Measurements from ENCODE around the gene PARP12. TPM values are rescaled to one million over a fixed set of nuclear protein-coding genes. Genes with fewer than 3 reads are reported as not detected.

PARP12 gene
- total and polyA plus RNA-seq, 10 donors = 26.9 to 101 (median 67.2) TPM

DNA sequence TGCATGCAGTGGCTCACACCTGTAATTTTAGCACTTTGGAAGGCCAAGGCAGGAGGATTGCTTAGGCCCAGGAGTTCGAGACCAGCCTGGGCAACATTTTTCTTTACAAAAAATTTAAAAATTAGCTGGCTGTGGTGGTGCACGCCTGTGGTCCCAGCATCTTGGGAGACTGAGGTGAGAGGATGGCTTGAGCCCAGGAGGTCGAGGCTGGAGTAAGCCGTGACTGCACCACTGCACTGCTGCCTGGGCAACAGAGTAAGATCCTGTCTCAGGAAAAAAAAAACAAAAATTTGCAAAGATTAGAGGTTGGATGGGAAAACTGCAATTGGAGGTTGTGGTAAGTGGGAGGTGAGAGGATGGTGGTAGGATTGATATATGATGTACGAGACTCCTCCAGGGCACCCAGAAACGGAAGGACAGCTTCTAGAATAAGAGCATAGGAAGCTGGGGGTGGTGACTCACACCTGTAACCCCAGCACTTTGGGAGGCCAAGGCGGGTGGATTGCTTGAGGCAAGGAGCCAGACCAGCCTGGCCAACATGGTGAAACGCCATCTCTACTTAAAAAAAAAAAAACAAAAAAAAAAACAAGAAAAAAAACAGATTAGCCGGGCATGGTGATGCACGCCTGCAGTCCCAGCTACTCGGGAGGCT is 19.1 kb upstream of the PARP12 start:
- H3K4me1 ChIP-seq = peaks cover 0 to 47% (median 16%) of the 10 kb centered on the region in 6 donors
- intact Hi-C loops (cut with DNase I; ENCODE audit: low total_unique reads) = no loop called here
- no peak for DNase-seq
- H3K36me3 ChIP-seq = peaks cover 0 to 4% (median 0%) of the 10 kb centered on the region in 6 donors
- H3K4me3 ChIP-seq = no peak overlapping the region
- TF ChIP-seq POLR2AphosphoS5 (IDR thresholded peaks at IDR 0.05) (no peak), POLR2A (IDR thresholded peaks at IDR 0.05) (no peak)
- TF ChIP-seq, protein P1, sequence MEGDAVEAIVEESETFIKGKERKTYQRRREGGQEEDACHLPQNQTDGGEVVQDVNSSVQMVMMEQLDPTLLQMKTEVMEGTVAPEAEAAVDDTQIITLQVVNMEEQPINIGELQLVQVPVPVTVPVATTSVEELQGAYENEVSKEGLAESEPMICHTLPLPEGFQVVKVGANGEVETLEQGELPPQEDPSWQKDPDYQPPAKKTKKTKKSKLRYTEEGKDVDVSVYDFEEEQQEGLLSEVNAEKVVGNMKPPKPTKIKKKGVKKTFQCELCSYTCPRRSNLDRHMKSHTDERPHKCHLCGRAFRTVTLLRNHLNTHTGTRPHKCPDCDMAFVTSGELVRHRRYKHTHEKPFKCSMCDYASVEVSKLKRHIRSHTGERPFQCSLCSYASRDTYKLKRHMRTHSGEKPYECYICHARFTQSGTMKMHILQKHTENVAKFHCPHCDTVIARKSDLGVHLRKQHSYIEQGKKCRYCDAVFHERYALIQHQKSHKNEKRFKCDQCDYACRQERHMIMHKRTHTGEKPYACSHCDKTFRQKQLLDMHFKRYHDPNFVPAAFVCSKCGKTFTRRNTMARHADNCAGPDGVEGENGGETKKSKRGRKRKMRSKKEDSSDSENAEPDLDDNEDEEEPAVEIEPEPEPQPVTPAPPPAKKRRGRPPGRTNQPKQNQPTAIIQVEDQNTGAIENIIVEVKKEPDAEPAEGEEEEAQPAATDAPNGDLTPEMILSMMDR (IDR thresholded peaks at IDR 0.05 in 8 of 11, conservative IDR thresholded peaks at IDR 0.05 in 3 of 11) = no peak
- no peaks in the 10 kb centered on the region for H3K27me3 ChIP-seq (replicated peaks in 1 of 7)
- no peak overlapping the region for H3K27ac ChIP-seq
- no peaks in the 10 kb centered on the region for H3K9me3 ChIP-seq
- WGBS, 5 donors = 88 to 94% (median 92%) methylated on average over 11 of the region's 11 CpGs

DNA sequence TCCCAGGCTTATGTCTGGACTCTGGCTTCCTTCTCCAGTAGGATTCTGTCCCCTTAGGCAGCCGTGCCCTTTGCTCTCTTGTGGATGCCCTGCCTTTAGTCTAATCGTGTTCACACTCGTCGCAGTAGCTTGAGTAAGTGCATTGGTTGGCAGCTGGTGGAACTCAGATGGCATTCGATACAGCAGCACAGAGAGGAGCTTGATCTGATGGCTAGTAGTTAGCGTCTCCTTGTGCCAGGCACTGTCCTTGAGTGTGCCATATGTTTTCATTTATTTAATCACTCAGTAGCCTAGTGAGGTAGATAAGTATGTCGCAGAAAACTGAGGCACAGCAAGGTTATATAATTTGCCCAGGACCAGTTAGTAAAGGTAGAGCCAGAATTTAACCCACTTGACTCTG is 18.2 kb upstream of the PARP12 start:
- H3K27ac ChIP-seq = no peak overlapping the region
- intact Hi-C loops (cut with DNase I; ENCODE audit: low total_unique reads) = no loop called here
- no peaks in the 10 kb centered on the region for H3K27me3 ChIP-seq (replicated peaks in 1 of 7)
- WGBS, 5 donors = 79 to 90% (median 86%) methylated on average over 7 of the region's 7 CpGs
- H3K4me3 ChIP-seq = no peak overlapping the region
- no peak for TF ChIP-seq POLR2A (IDR thresholded peaks at IDR 0.05)
- TF ChIP-seq, protein P1 (IDR thresholded peaks at IDR 0.05 in 8 of 11, conservative IDR thresholded peaks at IDR 0.05 in 3 of 11) = no peak
- TF ChIP-seq POLR2AphosphoS5 (IDR thresholded peaks at IDR 0.05) = no peak
- DNase-seq = no peak
- H3K4me1 ChIP-seq = peaks cover 0 to 43% (median 14%) of the 10 kb centered on the region in 6 donors
- H3K36me3 ChIP-seq = no peaks in the 10 kb centered on the region
- no peaks in the 10 kb centered on the region for H3K9me3 ChIP-seq

DNA sequence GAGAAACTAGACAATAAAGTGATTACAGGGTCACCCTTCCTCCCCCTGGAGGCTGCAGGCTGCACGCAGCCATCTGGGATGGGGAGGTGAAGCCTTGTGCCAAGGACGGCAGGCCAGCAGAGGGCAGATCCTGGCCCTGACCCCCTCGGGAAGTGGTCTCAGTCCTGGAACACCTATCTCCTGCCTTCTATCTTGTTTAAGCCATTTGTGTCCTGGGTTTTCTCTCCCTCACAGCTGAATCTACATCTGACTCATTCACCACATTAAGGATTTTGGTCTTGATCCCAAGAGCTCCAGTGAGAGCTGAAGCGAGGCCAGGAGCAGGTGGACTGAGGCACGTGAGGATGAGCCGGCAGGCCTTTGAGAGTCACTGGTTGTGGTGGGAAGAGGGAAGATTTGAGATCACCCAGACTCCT is 16.4 kb upstream of the PARP12 start:
- 55 to 73% (median 60%) methylated on average over 6 of the region's 6 CpGs for WGBS, 5 donors

DNA sequence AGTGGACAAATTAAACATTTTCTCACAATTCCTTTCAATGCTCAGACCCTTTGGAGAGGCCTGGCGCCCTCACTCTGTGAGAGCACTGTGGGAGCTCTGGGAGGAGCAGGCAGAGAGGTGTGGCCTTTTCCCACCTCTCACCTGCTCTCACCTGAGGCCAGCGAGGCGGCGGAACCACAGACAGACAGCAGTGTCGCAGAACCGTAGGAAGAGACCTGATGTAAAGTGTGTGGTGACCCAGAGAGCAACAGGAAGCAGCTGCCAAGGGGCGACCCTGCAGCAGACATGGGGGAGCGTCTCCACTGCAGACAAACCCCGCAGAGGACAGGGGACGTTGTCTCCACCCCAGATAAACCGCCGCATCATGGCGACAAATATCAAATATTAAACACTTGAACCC is 15.6 kb upstream of the PARP12 start:
- no peak overlapping the region for H3K4me3 ChIP-seq
- no peak for DNase-seq
- TF ChIP-seq POLR2A (IDR thresholded peaks at IDR 0.05) (no peak), POLR2AphosphoS5 (IDR thresholded peaks at IDR 0.05) (no peak)
- TF ChIP-seq, protein P1 (IDR thresholded peaks at IDR 0.05 in 8 of 11, conservative IDR thresholded peaks at IDR 0.05 in 3 of 11) = no peak
- 40 to 59% (median 54%) methylated on average over 12 to 13 of the region's 13 CpGs for WGBS, 5 donors
- no peaks in the 10 kb centered on the region for H3K9me3 ChIP-seq
- intact Hi-C loops (cut with DNase I; ENCODE audit: low total_unique reads) = no loop called here
- H3K27me3 ChIP-seq (replicated peaks in 1 of 7) = no peaks in the 10 kb centered on the region
- peaks cover 0 to 18% (median 0%) of the 10 kb centered on the region in 6 donors for H3K4me1 ChIP-seq
- no peaks in the 10 kb centered on the region for H3K36me3 ChIP-seq
- no peak overlapping the region for H3K27ac ChIP-seq

More for the DNA sequence above, 16.4 kb upstream of the PARP12 start:
- Histone ChIP-seq H3K27ac (no peak overlapping the region), H3K4me3 (no peak overlapping the region), H3K36me3 (no peaks in the 10 kb centered on the region), H3K27me3 (replicated peaks in 1 of 7) (no peaks in the 10 kb centered on the region), H3K4me1 (peaks cover 0 to 25% (median 4%) of the 10 kb centered on the region in 6 donors), H3K9me3 (no peaks in the 10 kb centered on the region)
- TF ChIP-seq POLR2A (IDR thresholded peaks at IDR 0.05) (no peak), POLR2AphosphoS5 (IDR thresholded peaks at IDR 0.05) (no peak)
- TF ChIP-seq, protein P1 (IDR thresholded peaks at IDR 0.05 in 8 of 11, conservative IDR thresholded peaks at IDR 0.05 in 3 of 11) = peak in 3 of 11 experiments; percentile 9 to 29 (median 18)
- intact Hi-C loops (cut with DNase I; ENCODE audit: low total_unique reads) = no loop called here
- no peak for DNase-seq
